Vagina (tissue), 2 donors: Measurements from ENCODE around the gene CLEC16A. TPM values are rescaled to one million over a fixed set of nuclear protein-coding genes. Genes with fewer than 3 reads are reported as not detected.

Experiments
- DNase-seq, 2 donors: peaks; one replicate each; pipeline ENCODE4 v3.0.0-alpha.2; 2017; ENCODE audit errors: extremely low spot score in 2 of 2
- H3K27ac ChIP-seq: fragments of 200-600 bp; sonication (generic); one replicate; pipeline ENCODE4 v1.5.1; 2019
- H3K27me3 ChIP-seq: fragments of 200-600 bp; sonication (generic); one replicate; pipeline ENCODE4 v1.5.1; 2019
- H3K36me3 ChIP-seq, 2 donors: fragments of 200-600 bp; sonication (generic); one replicate each; pipeline ENCODE4 v1.5.1; 2017 to 2019
- H3K4me1 ChIP-seq: fragments of 200-600 bp; sonication (generic); one replicate; pipeline ENCODE4 v1.5.1; 2019
- H3K4me3 ChIP-seq, 2 donors: fragments of 200-600 bp; sonication (generic); 1 replicate in 1 of 2; 2 replicates in 1 of 2; pipeline ENCODE4 v1.5.1; 2016 to 2019
- H3K9me3 ChIP-seq: fragments of 200-600 bp; sonication (generic); one replicate; pipeline ENCODE4 v1.5.1; 2019
- POLR2A ChIP-seq, 2 donors: fragments of 450-650 bp; IDR thresholded peaks; one replicate each; pipeline ENCODE4 v1.6.1; 2017; ENCODE audit warnings: antibody characterized with exemption in 2 of 2, mild to moderate bottlenecking in 2 of 2, moderate library complexity in 2 of 2
- POLR2AphosphoS5 ChIP-seq, 2 donors: sonication (generic); formaldehyde crosslinking; IDR thresholded peaks; one replicate each; pipeline ENCODE4 v1.9.0; 2017; ENCODE audit warnings: antibody characterized with exemption in 2 of 2, mild to moderate bottlenecking in 2 of 2, low read depth in 1 of 2; ENCODE audit not compliant: insufficient read depth in 1 of 2
- intact Hi-C: fragments of 100-400 bp; cut with DNase I; formaldehyde crosslinking; loops from one replicate; pipeline ENCODE4 v1.15.1; 2023
- total RNA-seq: library from RNA; depleted of rRNA; stranded (reverse); fragments of >200 nt; gene quantifications from one replicate; pipeline ENCODE4 v1.2.3, GENCODE V29; 2016
- TF ChIP-seq, protein P1 (sequence below), 3 experiments: fragments of 450-650 bp in 2 of 3; fragments of 200-600 bp in 1 of 3; sonication (generic) in 1 of 3; IDR thresholded peaks; one replicate each; pipeline ENCODE4 v1.5.1; 2017 to 2019; ENCODE audit warnings: antibody characterized with exemption in 3 of 3, mild to moderate bottlenecking in 2 of 3, moderate library complexity in 2 of 3

Gene CLEC16A
- total RNA-seq, 1 donor from 2014 or later, result 21.6 TPM

GRCh38 chr16:10930755-10931093 is 13.6 kb upstream of the CLEC16A start:
- no peak overlapping the region for H3K4me3 ChIP-seq
- H3K27ac ChIP-seq, result no peak overlapping the region
- H3K9me3 ChIP-seq, result no peaks in the 10 kb centered on the region
- TF ChIP-seq POLR2A (IDR thresholded peaks at IDR 0.05) (no peak), POLR2AphosphoS5 (IDR thresholded peaks at IDR 0.05; ENCODE audit: insufficient read depth in 1 of 2, low read depth in 1 of 2) (no peak)
- TF ChIP-seq, protein P1, sequence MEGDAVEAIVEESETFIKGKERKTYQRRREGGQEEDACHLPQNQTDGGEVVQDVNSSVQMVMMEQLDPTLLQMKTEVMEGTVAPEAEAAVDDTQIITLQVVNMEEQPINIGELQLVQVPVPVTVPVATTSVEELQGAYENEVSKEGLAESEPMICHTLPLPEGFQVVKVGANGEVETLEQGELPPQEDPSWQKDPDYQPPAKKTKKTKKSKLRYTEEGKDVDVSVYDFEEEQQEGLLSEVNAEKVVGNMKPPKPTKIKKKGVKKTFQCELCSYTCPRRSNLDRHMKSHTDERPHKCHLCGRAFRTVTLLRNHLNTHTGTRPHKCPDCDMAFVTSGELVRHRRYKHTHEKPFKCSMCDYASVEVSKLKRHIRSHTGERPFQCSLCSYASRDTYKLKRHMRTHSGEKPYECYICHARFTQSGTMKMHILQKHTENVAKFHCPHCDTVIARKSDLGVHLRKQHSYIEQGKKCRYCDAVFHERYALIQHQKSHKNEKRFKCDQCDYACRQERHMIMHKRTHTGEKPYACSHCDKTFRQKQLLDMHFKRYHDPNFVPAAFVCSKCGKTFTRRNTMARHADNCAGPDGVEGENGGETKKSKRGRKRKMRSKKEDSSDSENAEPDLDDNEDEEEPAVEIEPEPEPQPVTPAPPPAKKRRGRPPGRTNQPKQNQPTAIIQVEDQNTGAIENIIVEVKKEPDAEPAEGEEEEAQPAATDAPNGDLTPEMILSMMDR (IDR thresholded peaks at IDR 0.05), result no peak
- DNase-seq, result no peak
- peaks cover 23% of the 10 kb centered on the region for H3K4me1 ChIP-seq
- H3K27me3 ChIP-seq, result no peaks in the 10 kb centered on the region
- intact Hi-C loops, result no loop called here
- peaks cover 0 to 33% of the 10 kb centered on the region in 2 donors for H3K36me3 ChIP-seq

- intact Hi-C loops, result no loop called here
- TF ChIP-seq POLR2A (IDR thresholded peaks at IDR 0.05), result no peak
- no peak for TF ChIP-seq POLR2AphosphoS5 (IDR thresholded peaks at IDR 0.05; ENCODE audit: insufficient read depth in 1 of 2, low read depth in 1 of 2)
- TF ChIP-seq, protein P1 (IDR thresholded peaks at IDR 0.05), result no peak
- Histone ChIP-seq H3K27me3 (no peaks in the 10 kb centered on the region), H3K4me3 (no peak overlapping the region), H3K36me3 (peaks cover 0 to 29% of the 10 kb centered on the region in 2 donors), H3K27ac (no peak overlapping the region), H3K9me3 (no peaks in the 10 kb centered on the region), H3K4me1 (peaks cover 28% of the 10 kb centered on the region)
- DNase-seq, result no peak
These were observed 13.2 kb upstream of the CLEC16A start for GRCh38 chr16:10931134-10931533.

GRCh38 chr16:10931977-10932632 is 12.3 kb upstream of the CLEC16A start:
- peaks cover 0 to 27% of the 10 kb centered on the region in 2 donors for H3K36me3 ChIP-seq
- TF ChIP-seq, protein P1 (IDR thresholded peaks at IDR 0.05), result no peak
- TF ChIP-seq POLR2A (IDR thresholded peaks at IDR 0.05) (no peak), POLR2AphosphoS5 (IDR thresholded peaks at IDR 0.05; ENCODE audit: insufficient read depth in 1 of 2, low read depth in 1 of 2) (no peak)

DNA sequence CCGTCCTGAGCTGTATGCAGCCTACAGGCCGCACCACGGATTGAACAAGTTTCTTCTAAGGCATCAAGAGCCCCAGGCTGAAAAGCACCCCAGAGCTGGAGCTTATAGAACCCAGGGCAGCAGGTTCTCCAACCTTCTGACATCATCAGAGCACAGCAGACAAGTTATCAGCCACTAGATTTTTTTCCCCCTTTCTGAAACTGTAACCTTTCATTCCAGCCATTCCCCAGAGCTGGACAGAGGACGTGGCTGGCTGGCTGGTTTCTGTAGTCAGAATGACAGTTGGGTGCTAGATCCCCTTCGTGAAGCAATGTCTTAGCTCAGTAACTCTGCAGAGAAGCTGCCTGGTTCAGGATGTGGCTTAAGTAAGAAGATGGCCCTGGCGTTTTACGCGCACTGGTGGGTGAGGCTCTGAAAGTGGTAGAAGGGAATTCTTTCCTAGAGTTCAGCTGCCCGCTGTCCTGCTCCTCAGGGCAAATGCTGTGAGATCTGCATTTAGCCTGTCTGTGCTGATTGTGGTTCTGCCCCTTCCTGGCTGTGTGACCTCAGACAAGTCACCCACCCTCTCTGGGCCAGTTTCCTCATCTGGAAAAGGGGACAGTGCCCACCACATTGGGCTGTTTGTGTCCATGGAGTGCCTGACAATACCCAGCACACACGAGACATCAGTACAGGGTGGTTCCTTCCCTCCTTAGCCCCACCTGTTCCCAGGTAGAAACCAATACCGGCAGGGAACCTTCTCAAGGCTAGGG is 11.2 kb upstream of the CLEC16A start:
- no peak for DNase-seq
- intact Hi-C loops, result no loop called here
- no peak overlapping the region for H3K27ac ChIP-seq
- no peak for TF ChIP-seq POLR2A (IDR thresholded peaks at IDR 0.05)
- H3K4me1 ChIP-seq, result peaks cover 48% of the 10 kb centered on the region
- H3K36me3 ChIP-seq, result peaks cover 0 to 18% of the 10 kb centered on the region in 2 donors
- no peaks in the 10 kb centered on the region for H3K9me3 ChIP-seq
- no peaks in the 10 kb centered on the region for H3K27me3 ChIP-seq
- no peak overlapping the region for H3K4me3 ChIP-seq

More at GRCh38 chr16:10931977-10932632, 12.3 kb upstream of the CLEC16A start:
- intact Hi-C loops, result no loop called here
- Histone ChIP-seq H3K27ac (no peak overlapping the region), H3K4me1 (peaks cover 37% of the 10 kb centered on the region), H3K9me3 (no peaks in the 10 kb centered on the region), H3K27me3 (no peaks in the 10 kb centered on the region), H3K4me3 (no peak overlapping the region)
- DNase-seq, result no peak

GRCh38 chr16:10933865-10934264 is 10.5 kb upstream of the CLEC16A start:
- no peak overlapping the region for H3K4me3 ChIP-seq
- peaks cover 0 to 14% of the 10 kb centered on the region in 2 donors for H3K36me3 ChIP-seq
- TF ChIP-seq, protein P1 (IDR thresholded peaks at IDR 0.05), result no peak
- no peak for TF ChIP-seq POLR2A (IDR thresholded peaks at IDR 0.05)
- no peak for TF ChIP-seq POLR2AphosphoS5 (IDR thresholded peaks at IDR 0.05; ENCODE audit: insufficient read depth in 1 of 2, low read depth in 1 of 2)
- no peak overlapping the region for H3K27ac ChIP-seq
- intact Hi-C loops, result no loop called here
- no peaks in the 10 kb centered on the region for H3K27me3 ChIP-seq
- H3K9me3 ChIP-seq, result no peaks in the 10 kb centered on the region
- DNase-seq, result no peak
- H3K4me1 ChIP-seq, result peaks cover 55% of the 10 kb centered on the region
